Testis (tissue), 3 donors: ENCODE measurements around the gene DHRS4. TPM values are rescaled to one million over a fixed set of nuclear protein-coding genes. Genes with fewer than 3 reads are reported as not detected.

Source experiments
- DNase-seq: peaks from one replicate; pipeline ENCODE4 v3.0.0-alpha.2; 2019
- H3K27ac ChIP-seq, 2 donors: fragments of 200-600 bp; sonication (generic); one replicate each; pipeline ENCODE4 v1.5.1; 2019
- H3K27me3 ChIP-seq: fragments of 200-600 bp; sonication (generic); one replicate; pipeline ENCODE4 v1.5.1; 2019
- H3K36me3 ChIP-seq: fragments of 200-600 bp; sonication (generic); one replicate; pipeline ENCODE4 v1.5.1; 2017; ENCODE audit warnings: low read depth; ENCODE audit errors: missing control alignments
- H3K4me1 ChIP-seq: fragments of 200-600 bp; sonication (generic); one replicate; pipeline ENCODE4 v1.5.1; 2019
- H3K4me3 ChIP-seq, 2 donors: fragments of 200-600 bp; sonication (generic); one replicate each; pipeline ENCODE4 v1.5.1; 2017 to 2019
- H3K9me3 ChIP-seq: fragments of 200-600 bp; sonication (generic); one replicate; pipeline ENCODE4 v1.5.1; 2017
- CTCF ChIP-seq, 3 experiments: fragments of 450-650 bp in 2 of 3; fragments of 200-600 bp in 1 of 3; sonication (generic) in 1 of 3; IDR thresholded peaks; one replicate each; pipeline ENCODE4 v1.5.1; 2016 to 2019; ENCODE audit warnings: antibody characterized with exemption in 3 of 3, mild to moderate bottlenecking in 2 of 3, moderate library complexity in 1 of 3
- POLR2A ChIP-seq: fragments of 450-650 bp; IDR thresholded peaks from one replicate; pipeline ENCODE4 v1.6.1; 2017; ENCODE audit warnings: antibody characterized with exemption, mild to moderate bottlenecking, moderate library complexity
- WGBS, 2 donors: methylation state at CpG; one replicate each; pipeline ENCODE4 v1.1.5; 2018; 5-methylcytosine and 5-hydroxymethylcytosine counted together
- intact Hi-C: fragments of 100-400 bp; cut with DNase I; formaldehyde crosslinking; loops from one replicate; pipeline ENCODE4 v1.15.1; 2023; ENCODE audit warnings: low total_unique reads
- polyA plus RNA-seq: library from polyadenylated mRNA; stranded (reverse); fragments of 350-450 nt; fragmentation: Illumina TruSeq; extraction: RNeasy Lipid Tissue Mini Kit (QIAGEN cat#74804); gene quantifications from one replicate; pipeline ENCODE4 v1.2.3, GENCODE V29; 2014; ENCODE audit warnings: low read depth, low replicate concordance; ENCODE audit not compliant: insufficient read depth
- total RNA-seq, 2 donors: library from RNA; depleted of rRNA; stranded (reverse); fragments of >200 nt; gene quantifications; one replicate each; pipeline ENCODE4 v1.2.3, GENCODE V29; 2016

The DHRS4 gene
- total and polyA plus RNA-seq, 3 donors from 2014 or later: 26.0 to 41.8 (median 33.6) TPM

- Histone ChIP-seq H3K4me3 (no peak overlapping the region), H3K27ac (peak overlapping the region in 1 of 2 donors; percentile 62), H3K36me3 (no peaks in the 10 kb centered on the region), H3K9me3 (no peaks in the 10 kb centered on the region), H3K4me1 (peaks cover 4% of the 10 kb centered on the region), H3K27me3 (no peaks in the 10 kb centered on the region)
- no peak for DNase-seq
- 56 to 71% methylated on average over 4 of the region's 4 CpGs for WGBS, 2 donors
- TF ChIP-seq CTCF (IDR thresholded peaks at IDR 0.05) (no peak), POLR2A (no peak)
- intact Hi-C loops: no loop called here
Observed at GRCh38 chr14:23933108-23933741, 20.3 kb upstream of the DHRS4 start.

GRCh38 chr14:23933742-23934128, 19.8 kb upstream of the DHRS4 start:
- no peaks in the 10 kb centered on the region for H3K27me3 ChIP-seq
- intact Hi-C loops: no loop called here
- no peak for DNase-seq
- 63 to 83% methylated on average over 2 of the region's 2 CpGs for WGBS, 2 donors
- H3K4me1 ChIP-seq: peaks cover 4% of the 10 kb centered on the region
- TF ChIP-seq POLR2A: no peak
- TF ChIP-seq CTCF (IDR thresholded peaks at IDR 0.05): no peak
- peak overlapping the region in 1 of 2 donors; percentile 62 for H3K27ac ChIP-seq
- no peaks in the 10 kb centered on the region for H3K36me3 ChIP-seq
- no peak overlapping the region for H3K4me3 ChIP-seq
- no peaks in the 10 kb centered on the region for H3K9me3 ChIP-seq

GRCh38 chr14:23935158-23935557, 18.4 kb upstream of the DHRS4 start:
- Histone ChIP-seq H3K9me3 (no peaks in the 10 kb centered on the region), H3K4me1 (peaks cover 4% of the 10 kb centered on the region), H3K4me3 (no peak overlapping the region), H3K27ac (peak overlapping the region; percentile 62 to 63), H3K36me3 (no peaks in the 10 kb centered on the region), H3K27me3 (no peaks in the 10 kb centered on the region)
- 90% methylated on average over 1 of the region's 1 CpG; no CpG with 5 or more reads in 1 of the 2 donors for WGBS, 2 donors
- TF ChIP-seq CTCF (IDR thresholded peaks at IDR 0.05): no peak
- TF ChIP-seq POLR2A: no peak
- intact Hi-C loops: no loop called here
- no peak for DNase-seq

GRCh38 chr14:23936084-23936829, 17.3 kb upstream of the DHRS4 start:
- Histone ChIP-seq H3K27me3 (no peaks in the 10 kb centered on the region), H3K4me1 (peaks cover 4% of the 10 kb centered on the region), H3K36me3 (no peaks in the 10 kb centered on the region), H3K4me3 (no peak overlapping the region), H3K27ac (no peak overlapping the region), H3K9me3 (no peaks in the 10 kb centered on the region)
- TF ChIP-seq CTCF (IDR thresholded peaks at IDR 0.05) (no peak), POLR2A (no peak)
- intact Hi-C loops: no loop called here
- no peak for DNase-seq
- WGBS, 2 donors: 84 to 85% methylated on average over 7 of the region's 7 CpGs
